ENCODE measurements around the gene MRPL10.

- TF ChIP-seq CTCF (IDR thresholded peaks at IDR 0.05; ENCODE audit: borderline replicate concordance, extremely low read depth, low read length, poor library complexity, severe bottlenecking) (no peak), EZH2 (IDR thresholded peaks at IDR 0.05; ENCODE audit: borderline replicate concordance, low read depth, low read length, severe bottlenecking) (no peak)
Observed at GRCh38 chr17:47791025-47791424, 40.3 kb downstream of the MRPL10 start.

Data from DND-41 (cell line).